ENCODE measurements around the gene ANKFY1.
"Not testable (repeated sequence)": the region's sequence is repeated elsewhere in the genome, so short reads cannot be mapped to it uniquely, and the experiment has no call there.

The ANKFY1 gene

GRCh38 chr17:4256952-4257351 is 6.8 kb downstream of the ANKFY1 start:
- no peak for DNase-seq (ENCODE audit: low read depth in 2 of 2)

GRCh38 chr17:4255271-4255670 is 8.5 kb downstream of the ANKFY1 start:
- not testable (repeated sequence) for DNase-seq (ENCODE audit: low read depth in 2 of 2)

GRCh38 chr17:4250887-4251286 is 12.9 kb downstream of the ANKFY1 start:
- DNase-seq (ENCODE audit: low read depth in 2 of 2), result no peak

GRCh38 chr17:4249452-4250029 is 14.2 kb downstream of the ANKFY1 start:
- DNase-seq (ENCODE audit: low read depth in 2 of 2), result no peak

- no peak for DNase-seq (ENCODE audit: low read depth in 2 of 2)
Measured at GRCh38 chr17:4248504-4249277, 15.1 kb downstream of the ANKFY1 start.

- DNase-seq (ENCODE audit: low read depth in 2 of 2), result no peak
Measured at GRCh38 chr17:4247971-4248388, 15.8 kb downstream of the ANKFY1 start.

GRCh38 chr17:4247361-4247970 is 16.3 kb downstream of the ANKFY1 start:
- DNase-seq (ENCODE audit: low read depth in 2 of 2), result no peak

GRCh38 chr17:4246674-4247073 is 17.1 kb downstream of the ANKFY1 start:
- DNase-seq (ENCODE audit: low read depth in 2 of 2), result no peak

- no peak for DNase-seq (ENCODE audit: low read depth in 2 of 2)
Measured at GRCh38 chr17:4241535-4241934, 22.2 kb downstream of the ANKFY1 start.

GRCh38 chr17:4236456-4236855 is 27.3 kb downstream of the ANKFY1 start:
- no peak for DNase-seq (ENCODE audit: low read depth in 2 of 2)

GRCh38 chr17:4235372-4236279 is 28.2 kb downstream of the ANKFY1 start:
- DNase-seq (ENCODE audit: low read depth in 2 of 2), result no peak

GRCh38 chr17:4234401-4234800 is 29.4 kb downstream of the ANKFY1 start:
- no peak for DNase-seq (ENCODE audit: low read depth in 2 of 2)

- no peak for DNase-seq (ENCODE audit: low read depth in 2 of 2)
Measured at GRCh38 chr17:4233668-4234258, 30.0 kb downstream of the ANKFY1 start.

- no peak for DNase-seq (ENCODE audit: low read depth in 2 of 2)
Measured at GRCh38 chr17:4232168-4232813, 31.5 kb downstream of the ANKFY1 start.

- DNase-seq (ENCODE audit: low read depth in 2 of 2), result no peak
Measured at GRCh38 chr17:4229627-4230541, 33.9 kb downstream of the ANKFY1 start.

GRCh38 chr17:4221899-4222659 is 41.7 kb downstream of the ANKFY1 start:
- no peak for DNase-seq (ENCODE audit: low read depth in 2 of 2)

- no peak for DNase-seq (ENCODE audit: low read depth in 2 of 2)
Measured at GRCh38 chr17:4221163-4221562, 42.6 kb downstream of the ANKFY1 start.

- DNase-seq (ENCODE audit: low read depth in 2 of 2), result no peak
Measured at GRCh38 chr17:4220655-4221054, 43.1 kb downstream of the ANKFY1 start.

GRCh38 chr17:4219241-4219640 is 44.5 kb downstream of the ANKFY1 start:
- no peak for DNase-seq (ENCODE audit: low read depth in 2 of 2)

All from activated CD8-positive, alpha-beta memory T cell treated with anti-CD3 and anti-CD28 coated beads for 4 hours (primary cell).